ENCODE measurements around the gene EEFSEC. TPM values are rescaled to one million over a fixed set of nuclear protein-coding genes. Genes with fewer than 3 reads are reported as not detected.

Gene EEFSEC
- total RNA-seq, 2 experiments from 2014 or later = 17.7 to 25.3 TPM

- Histone ChIP-seq H4K20me1 (ENCODE audit: insufficient read depth, low read length) (no peaks in the 10 kb centered on the region; the same call in 1 of the 2 replicates), H3K79me2 (ENCODE audit: insufficient read depth, low read depth, low read length) (no peaks in the 10 kb centered on the region), H3K9me2 (ENCODE audit: insufficient read depth, low read length) (no peaks in the 10 kb centered on the region), H3K27ac (ENCODE audit: low read depth, low read length, poor library complexity, severe bottlenecking) (no peak overlapping the region), H3K4me2 (ENCODE audit: low read length) (no peak overlapping the region), H3K9me3 (ENCODE audit: low read length) (no peaks in the 10 kb centered on the region), H3K4me3 (ENCODE audit: low read depth, low read length, poor library complexity, severe bottlenecking) (no peak overlapping the region), H3K4me1 (ENCODE audit: insufficient read depth, low read length, poor library complexity, severe bottlenecking) (no peaks in the 10 kb centered on the region), H3K36me3 (ENCODE audit: insufficient read depth, low read length) (peaks cover 19% of the 10 kb centered on the region; the same call in 1 of the 2 replicates), H2AFZ (ENCODE audit: low read length) (no peak overlapping the region)
- ChIA-PET POLR2A (no interaction called here), CTCF (ENCODE audit: unreplicated experiment) (no interaction called here)
- BruUV-seq (replicated peaks) = no TSS peak
- TF ChIP-seq EZH2phosphoT487 (IDR thresholded peaks at IDR 0.05; ENCODE audit: borderline replicate concordance, low read depth, low read length) (no peak), CTCF (conservative IDR thresholded peaks at IDR 0.05; ENCODE audit: low read length) (no peak)
- intact Hi-C loops (cut with micrococcal nuclease; ENCODE audit: unreplicated experiment) = no loop called here
- DNase-seq (ENCODE audit: low spot score) = no peak
Observed at GRCh38 chr3:128262457-128262856, 109.2 kb downstream of the EEFSEC start.

DNA sequence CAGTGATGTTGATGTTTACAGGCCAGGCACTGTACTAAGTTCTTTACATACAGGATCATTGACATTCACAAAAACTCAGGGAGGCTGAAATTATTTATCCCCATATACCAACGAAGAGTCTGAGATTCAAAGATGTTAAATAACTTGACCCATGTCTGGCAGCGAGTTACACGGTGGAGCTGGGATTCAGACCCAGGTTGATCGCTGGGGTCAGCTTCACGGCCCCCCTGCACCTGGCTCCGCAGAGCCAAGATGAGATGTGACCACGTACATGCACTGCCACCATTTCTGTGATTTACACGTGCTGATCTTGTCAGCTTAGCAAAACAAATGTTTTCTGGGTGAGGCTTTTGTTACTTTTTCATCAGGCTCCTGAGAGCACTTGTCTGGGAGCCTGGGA, 109.8 kb downstream of the EEFSEC start:
- Histone ChIP-seq H4K20me1 (ENCODE audit: insufficient read depth, low read length) (no peaks in the 10 kb centered on the region; the same call in 1 of the 2 replicates), H3K4me3 (ENCODE audit: low read depth, low read length, poor library complexity, severe bottlenecking) (no peak overlapping the region), H3K9me2 (ENCODE audit: insufficient read depth, low read length) (no peaks in the 10 kb centered on the region), H3K9me3 (ENCODE audit: low read length) (no peaks in the 10 kb centered on the region), H3K4me2 (ENCODE audit: low read length) (no peak overlapping the region), H3K36me3 (ENCODE audit: insufficient read depth, low read length) (peaks cover 19% of the 10 kb centered on the region; the same call in 1 of the 2 replicates), H3K27ac (ENCODE audit: low read depth, low read length, poor library complexity, severe bottlenecking) (no peak overlapping the region), H3K79me2 (ENCODE audit: insufficient read depth, low read depth, low read length) (no peaks in the 10 kb centered on the region), H3K4me1 (ENCODE audit: insufficient read depth, low read length, poor library complexity, severe bottlenecking) (no peaks in the 10 kb centered on the region), H2AFZ (ENCODE audit: low read length) (no peak overlapping the region)
- intact Hi-C loops (cut with micrococcal nuclease; ENCODE audit: unreplicated experiment) = no loop called here
- POLR2A ChIA-PET = no interaction called here
- CTCF ChIA-PET (ENCODE audit: unreplicated experiment) = interaction anchor here (1.1 kb wide), 1 partner anchor 10 kb away, joined by 3 read pairs; no protein-coding TSS in a partner anchor
- no TSS peak for BruUV-seq (replicated peaks)
- TF ChIP-seq EZH2phosphoT487 (IDR thresholded peaks at IDR 0.05; ENCODE audit: borderline replicate concordance, low read depth, low read length) = no peak
- no peak for TF ChIP-seq CTCF (conservative IDR thresholded peaks at IDR 0.05; ENCODE audit: low read length)
- no peak for DNase-seq (ENCODE audit: low spot score)

DNA sequence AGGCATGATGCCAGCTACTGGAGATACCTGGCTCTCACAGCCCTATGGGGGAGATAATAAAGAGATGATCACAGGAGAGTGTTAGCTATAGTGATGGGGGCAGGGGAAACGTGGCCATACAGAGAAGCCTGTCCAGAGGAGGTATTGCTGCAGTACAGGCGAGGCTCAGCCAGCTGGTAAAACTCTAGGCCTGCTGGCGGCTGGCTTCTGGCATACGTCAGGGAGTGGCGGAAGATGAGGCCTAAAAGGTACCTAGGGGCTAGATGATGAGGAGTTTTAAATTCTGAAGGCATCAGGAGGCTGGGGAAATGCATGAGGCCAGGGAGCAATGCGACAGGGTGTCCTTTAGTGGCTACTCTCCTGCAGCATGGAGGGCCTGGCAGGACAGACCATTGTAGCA, 110.7 kb downstream of the EEFSEC start:
- H3K4me3 ChIP-seq (ENCODE audit: low read depth, low read length, poor library complexity, severe bottlenecking) = no peak overlapping the region
- DNase-seq (ENCODE audit: low spot score) = no peak
- intact Hi-C loops (cut with micrococcal nuclease; ENCODE audit: unreplicated experiment) = no loop called here
- no peak overlapping the region for H3K4me2 ChIP-seq (ENCODE audit: low read length)
- no peaks in the 10 kb centered on the region for H3K9me3 ChIP-seq (ENCODE audit: low read length)
- no peaks in the 10 kb centered on the region for H3K9me2 ChIP-seq (ENCODE audit: insufficient read depth, low read length)
- no peak for TF ChIP-seq EZH2phosphoT487 (IDR thresholded peaks at IDR 0.05; ENCODE audit: borderline replicate concordance, low read depth, low read length)
- no peak for TF ChIP-seq CTCF (conservative IDR thresholded peaks at IDR 0.05; ENCODE audit: low read length)
- no peaks in the 10 kb centered on the region for H3K79me2 ChIP-seq (ENCODE audit: insufficient read depth, low read depth, low read length)
- CTCF ChIA-PET (ENCODE audit: unreplicated experiment) = interaction anchor here (1.1 kb wide), 1 partner anchor 9 kb away, joined by 3 read pairs; no protein-coding TSS in a partner anchor
- H3K4me1 ChIP-seq (ENCODE audit: insufficient read depth, low read length, poor library complexity, severe bottlenecking) = no peaks in the 10 kb centered on the region
- H3K27ac ChIP-seq (ENCODE audit: low read depth, low read length, poor library complexity, severe bottlenecking) = no peak overlapping the region
- H4K20me1 ChIP-seq (ENCODE audit: insufficient read depth, low read length) = no peaks in the 10 kb centered on the region; the same call in 1 of the 2 replicates
- no TSS peak for BruUV-seq (replicated peaks)
- peaks cover 23% of the 10 kb centered on the region; the same call in 1 of the 2 replicates for H3K36me3 ChIP-seq (ENCODE audit: insufficient read depth, low read length)
- POLR2A ChIA-PET = interaction anchor here (0.5 kb wide), 1 partner anchor 351 kb away, joined by 4 read pairs; no protein-coding TSS in a partner anchor
- H2AFZ ChIP-seq (ENCODE audit: low read length) = no peak overlapping the region

Data from OCI-LY7 (cell line).